HEK293 (cell line): ENCODE data around the gene PCED1A.

ENCODE experiments used
- CTCF ChIA-PET: fragments of 350-600 bp; formaldehyde crosslinking; extraction: SDS; loops from one replicate; lab custom pipeline; 2021; ENCODE audit warnings: antibody characterized with exemption; lab: Yijun Ruan, JAX
- POLR2A ChIA-PET: fragments of 300-600 bp; formaldehyde crosslinking; extraction: SDS; loops from one replicate; lab custom pipeline; 2020; ENCODE audit warnings: antibody characterized with exemption, inconsistent platforms; lab: Yijun Ruan, JAX
- H3K27ac ChIP-seq: fragments of 200-500 bp; sonication (Bioruptor generic); 2 replicates; pipeline ENCODE4 v1.5.1; 2014; ENCODE audit warnings: low read depth, low read length, control low read depth, inconsistent platforms; ENCODE audit errors: extremely low read depth
- H3K36me3 ChIP-seq, 2 experiments: fragments of 200-500 bp in 1 of 2; sonication (Bioruptor generic) in 1 of 2; 1 replicate in 1 of 2; 2 replicates in 1 of 2; pipeline ENCODE4 v1.5.1; 2014 to 2017; ENCODE audit warnings: inconsistent platforms in 2 of 2, low read length in 2 of 2; ENCODE audit not compliant: control insufficient read depth in 2 of 2, insufficient read depth in 1 of 2
- H3K4me1 ChIP-seq: fragments of 200-500 bp; sonication (Bioruptor generic); 2 replicates; pipeline ENCODE4 v1.5.1; 2014; ENCODE audit warnings: mild to moderate bottlenecking, low read length, inconsistent platforms; ENCODE audit not compliant: control insufficient read depth, insufficient read depth
- H3K4me3 ChIP-seq: 2 replicates; pipeline ENCODE4 v1.5.1; 2011; ENCODE audit warnings: low read depth, mild to moderate bottlenecking, control low read depth, low read length, moderate library complexity
- H3K9me3 ChIP-seq: fragments of 200-500 bp; sonication (Bioruptor generic); 2 replicates; pipeline ENCODE4 v1.5.1; 2014; ENCODE audit warnings: low read depth, low read length, inconsistent platforms; ENCODE audit not compliant: control insufficient read depth, insufficient read depth
- FEZF1 ChIP-seq: fragments of 450-650 bp; formaldehyde crosslinking; IDR thresholded peaks from 2 replicates; pipeline ENCODE4 v1.5.1; 2016; ENCODE audit warnings: missing biosample characterization, missing genetic modification characterization
- GLI4 ChIP-seq: fragments of 450-650 bp; formaldehyde crosslinking; IDR thresholded peaks from 2 replicates; pipeline ENCODE4 v1.5.1; 2016; ENCODE audit warnings: missing biosample characterization, missing genetic modification characterization
- GLIS1 ChIP-seq: fragments of 450-650 bp; formaldehyde crosslinking; IDR thresholded peaks from 2 replicates; pipeline ENCODE4 v1.5.1; 2016; ENCODE audit warnings: missing biosample characterization, missing genetic modification characterization
- SCRT1 ChIP-seq: fragments of 450-650 bp; formaldehyde crosslinking; IDR thresholded peaks from 2 replicates; pipeline ENCODE4 v1.5.1; 2016; ENCODE audit warnings: missing biosample characterization, missing genetic modification characterization, borderline replicate concordance
- TSHZ1 ChIP-seq: fragments of 450-650 bp; formaldehyde crosslinking; IDR thresholded peaks from 2 replicates; pipeline ENCODE4 v1.5.1; 2016; ENCODE audit warnings: missing biosample characterization, missing genetic modification characterization, borderline replicate concordance
- ZBTB21 ChIP-seq: fragments of 450-650 bp; formaldehyde crosslinking; IDR thresholded peaks from 2 replicates; pipeline ENCODE4 v1.5.1; 2017; ENCODE audit warnings: missing biosample characterization, missing genetic modification characterization
- ZFHX2 ChIP-seq: fragments of 450-650 bp; formaldehyde crosslinking; conservative IDR thresholded peaks from 2 replicates; pipeline ENCODE4 v1.5.1; 2016; ENCODE audit warnings: missing biosample characterization, missing genetic modification characterization
- ZNF121 ChIP-seq: fragments of 450-650 bp; formaldehyde crosslinking; IDR thresholded peaks from 2 replicates; pipeline ENCODE4 v1.5.1; 2016; ENCODE audit warnings: missing biosample characterization, missing genetic modification characterization
- ZNF202 ChIP-seq: fragments of 450-650 bp; formaldehyde crosslinking; IDR thresholded peaks from 2 replicates; pipeline ENCODE4 v1.5.1; 2016; ENCODE audit warnings: missing biosample characterization, missing genetic modification characterization, borderline replicate concordance
- ZNF221 ChIP-seq: fragments of 450-650 bp; formaldehyde crosslinking; IDR thresholded peaks from 2 replicates; pipeline ENCODE4 v1.5.1; 2017; ENCODE audit warnings: missing biosample characterization, missing genetic modification characterization, borderline replicate concordance
- ZNF354C ChIP-seq: fragments of 450-650 bp; formaldehyde crosslinking; IDR thresholded peaks from 2 replicates; pipeline ENCODE4 v1.5.1; 2016; ENCODE audit warnings: missing biosample characterization, missing genetic modification characterization, low read depth, borderline replicate concordance
- ZNF366 ChIP-seq: fragments of 450-650 bp; formaldehyde crosslinking; conservative IDR thresholded peaks from 2 replicates; pipeline ENCODE4 v1.5.1; 2016; ENCODE audit warnings: missing biosample characterization, missing genetic modification characterization
- ZNF416 ChIP-seq: fragments of 450-650 bp; formaldehyde crosslinking; IDR thresholded peaks from 2 replicates; pipeline ENCODE4 v1.5.1; 2016; ENCODE audit warnings: missing biosample characterization, missing genetic modification characterization
- ZNF501 ChIP-seq: fragments of 450-650 bp; formaldehyde crosslinking; IDR thresholded peaks from 2 replicates; pipeline ENCODE4 v1.5.1; 2016; ENCODE audit warnings: missing biosample characterization, missing genetic modification characterization
- ZNF549 ChIP-seq: fragments of 450-650 bp; IDR thresholded peaks from 2 replicates; pipeline ENCODE4 v1.5.1; 2018; ENCODE audit warnings: missing biosample characterization, missing genetic modification characterization, mild to moderate bottlenecking, inconsistent platforms, moderate library complexity
- ZNF558 ChIP-seq: fragments of 450-650 bp; formaldehyde crosslinking; IDR thresholded peaks from 2 replicates; pipeline ENCODE4 v1.5.1; 2016; ENCODE audit warnings: missing biosample characterization, missing genetic modification characterization
- ZNF600 ChIP-seq: fragments of 450-650 bp; formaldehyde crosslinking; IDR thresholded peaks from 2 replicates; pipeline ENCODE4 v1.5.1; 2016; ENCODE audit warnings: missing biosample characterization, missing genetic modification characterization
- ZNF707 ChIP-seq: fragments of 450-650 bp; formaldehyde crosslinking; IDR thresholded peaks from 2 replicates; pipeline ENCODE4 v1.5.1; 2016; ENCODE audit warnings: missing biosample characterization, missing genetic modification characterization
- ZNF776 ChIP-seq: fragments of 450-650 bp; formaldehyde crosslinking; IDR thresholded peaks from 2 replicates; pipeline ENCODE4 v1.5.0; 2017; ENCODE audit warnings: missing biosample characterization, missing genetic modification characterization, borderline replicate concordance
- ZNF830 ChIP-seq: fragments of 450-650 bp; IDR thresholded peaks from 2 replicates; pipeline ENCODE4 v1.5.0; 2018; ENCODE audit warnings: missing biosample characterization, missing genetic modification characterization, low read depth, mild to moderate bottlenecking, moderate library complexity
- TF ChIP-seq, protein P1 (sequence below): fragments of 450-650 bp; formaldehyde crosslinking; IDR thresholded peaks from 2 replicates; pipeline ENCODE4 v1.5.1; 2017; ENCODE audit warnings: missing biosample characterization, missing genetic modification characterization

Gene PCED1A

DNA sequence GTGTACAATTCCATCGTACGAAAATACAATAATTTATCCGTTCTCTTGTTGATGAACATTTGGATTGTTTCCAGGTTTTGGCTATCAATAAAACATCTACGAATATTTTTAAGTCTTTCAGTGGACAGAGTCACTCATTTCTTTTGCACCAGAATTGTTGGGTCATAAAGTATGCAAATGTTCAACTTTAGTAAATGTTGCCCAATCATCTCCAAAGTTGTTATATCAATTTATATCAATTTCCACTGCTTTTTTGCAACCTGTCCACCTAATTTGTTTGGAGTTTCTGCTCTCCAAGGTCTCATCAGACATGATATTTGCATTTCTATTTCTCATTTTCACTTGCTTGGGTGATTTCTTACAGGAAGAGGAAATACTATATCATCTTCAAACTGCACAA lies 13.8 kb downstream of the PCED1A start:
- POLR2A ChIA-PET: no interaction called here
- TF ChIP-seq ZNF776 (tag by site-specific recombination): no peak
- no peak for TF ChIP-seq ZNF221 (tag by site-specific recombination)
- no peak for TF ChIP-seq ZNF600 (tag by site-specific recombination)
- TF ChIP-seq, protein P1, sequence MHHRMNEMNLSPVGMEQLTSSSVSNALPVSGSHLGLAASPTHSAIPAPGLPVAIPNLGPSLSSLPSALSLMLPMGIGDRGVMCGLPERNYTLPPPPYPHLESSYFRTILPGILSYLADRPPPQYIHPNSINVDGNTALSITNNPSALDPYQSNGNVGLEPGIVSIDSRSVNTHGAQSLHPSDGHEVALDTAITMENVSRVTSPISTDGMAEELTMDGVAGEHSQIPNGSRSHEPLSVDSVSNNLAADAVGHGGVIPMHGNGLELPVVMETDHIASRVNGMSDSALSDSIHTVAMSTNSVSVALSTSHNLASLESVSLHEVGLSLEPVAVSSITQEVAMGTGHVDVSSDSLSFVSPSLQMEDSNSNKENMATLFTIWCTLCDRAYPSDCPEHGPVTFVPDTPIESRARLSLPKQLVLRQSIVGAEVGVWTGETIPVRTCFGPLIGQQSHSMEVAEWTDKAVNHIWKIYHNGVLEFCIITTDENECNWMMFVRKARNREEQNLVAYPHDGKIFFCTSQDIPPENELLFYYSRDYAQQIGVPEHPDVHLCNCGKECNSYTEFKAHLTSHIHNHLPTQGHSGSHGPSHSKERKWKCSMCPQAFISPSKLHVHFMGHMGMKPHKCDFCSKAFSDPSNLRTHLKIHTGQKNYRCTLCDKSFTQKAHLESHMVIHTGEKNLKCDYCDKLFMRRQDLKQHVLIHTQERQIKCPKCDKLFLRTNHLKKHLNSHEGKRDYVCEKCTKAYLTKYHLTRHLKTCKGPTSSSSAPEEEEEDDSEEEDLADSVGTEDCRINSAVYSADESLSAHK (tag by site-specific recombination): no peak
- no peak for TF ChIP-seq ZBTB21 (tag by site-specific recombination)
- H3K27ac ChIP-seq: no peak overlapping the region
- no peaks in the 10 kb centered on the region for H3K36me3 ChIP-seq
- CTCF ChIA-PET: interaction anchor here (0.6 kb wide), 1 partner anchor 14 kb away, joined by 3 read pairs; no protein-coding TSS in a partner anchor
- no peak overlapping the region for H3K4me3 ChIP-seq
- no peaks in the 10 kb centered on the region for H3K9me3 ChIP-seq
- no peaks in the 10 kb centered on the region for H3K4me1 ChIP-seq

- POLR2A ChIA-PET: no interaction called here
Measured at GRCh38 chr20:2825761-2826160, 14.7 kb downstream of the PCED1A start.

DNA sequence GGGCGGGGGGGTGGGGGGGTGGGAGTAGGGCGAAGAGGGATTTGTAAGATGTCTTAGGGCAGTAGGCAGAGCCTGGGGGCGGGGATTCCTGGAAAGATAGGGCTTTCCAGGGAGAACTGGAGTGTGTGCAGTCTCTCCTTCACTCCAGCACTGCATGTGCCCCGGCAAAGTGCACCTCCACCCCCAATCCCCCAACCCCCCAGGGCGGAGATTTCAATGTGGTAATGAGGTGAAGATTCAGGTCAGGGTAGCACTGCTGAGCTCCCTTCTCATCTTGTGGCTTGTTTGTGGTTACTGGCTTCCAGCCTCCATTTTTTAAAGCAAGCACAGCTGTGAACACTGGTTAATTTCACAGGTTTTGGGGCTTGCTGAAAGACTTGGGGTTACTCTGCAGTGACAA lies 18.4 kb downstream of the PCED1A start:
- peak; percentile 81 for TF ChIP-seq GLIS1 (tag by site-specific recombination)
- no peak for TF ChIP-seq ZNF558 (tag by site-specific recombination)
- peak; percentile 32 for TF ChIP-seq ZFHX2 (tag by site-specific recombination)
- Histone ChIP-seq H3K4me1 (peaks cover 9% of the 10 kb centered on the region), H3K4me3 (no peak overlapping the region), H3K9me3 (no peaks in the 10 kb centered on the region), H3K27ac (no peak overlapping the region), H3K36me3 (no peaks in the 10 kb centered on the region)
- CTCF ChIA-PET: interaction anchor here (0.6 to 1.5 kb wide), 3 partner anchors 42 to 1318 kb away, joined by 3 to 4 read pairs (median 4); no protein-coding TSS in a partner anchor
- POLR2A ChIA-PET: interaction anchor here (0.7 to 1.4 kb wide), 2 partner anchors 14 to 19 kb away, joined by 3 read pairs; partner anchors contain the start of genes PCED1A and VPS16

More at GRCh38 chr20:2825761-2826160, 14.7 kb downstream of the PCED1A start:
- Histone ChIP-seq H3K36me3 (no peaks in the 10 kb centered on the region), H3K4me3 (no peak overlapping the region), H3K9me3 (no peaks in the 10 kb centered on the region), H3K4me1 (no peaks in the 10 kb centered on the region), H3K27ac (no peak overlapping the region)
- TF ChIP-seq ZNF501 (tag by site-specific recombination): no peak
- no peak for TF ChIP-seq ZNF354C
- TF ChIP-seq ZNF416 (tag by site-specific recombination): no peak
- TF ChIP-seq ZNF549: no peak
- TF ChIP-seq ZNF202: no peak
- no peak for TF ChIP-seq ZNF121 (tag by site-specific recombination)
- TF ChIP-seq GLI4: no peak
- TF ChIP-seq ZNF830 (tag by site-specific recombination): no peak
- TF ChIP-seq ZNF221 (tag by site-specific recombination): no peak
- no peak for TF ChIP-seq TSHZ1 (tag by site-specific recombination)
- no peak for TF ChIP-seq ZNF366 (tag by site-specific recombination)
- no peak for TF ChIP-seq ZNF707 (tag by site-specific recombination)
- TF ChIP-seq FEZF1 (tag by site-specific recombination): no peak
- TF ChIP-seq SCRT1 (tag by site-specific recombination): no peak
- CTCF ChIA-PET: no interaction called here
